Colonic mucosa (tissue), 4 donors: ENCODE measurements around the gene DNASE1. TPM values are rescaled to one million over a fixed set of nuclear protein-coding genes. Genes with fewer than 3 reads are reported as not detected.
"Not testable (repeated sequence)": the region's sequence is repeated elsewhere in the genome, so short reads cannot be mapped to it uniquely, and the experiment has no call there.

ENCODE experiments used
- DNase-seq: peaks from one replicate; pipeline ENCODE4 v3.0.0-alpha.2; 2020
- H3K27ac ChIP-seq: fragments of 200-600 bp; one replicate; pipeline ENCODE4 v1.8.0; 2021
- H3K27me3 ChIP-seq: fragments of 200-600 bp; one replicate; pipeline ENCODE4 v1.8.0; 2021
- H3K36me3 ChIP-seq: fragments of 200-600 bp; one replicate; pipeline ENCODE4 v1.8.0; 2021
- H3K4me1 ChIP-seq: fragments of 200-600 bp; one replicate; pipeline ENCODE4 v1.8.0; 2021; ENCODE audit warnings: mild to moderate bottlenecking
- H3K4me3 ChIP-seq: fragments of 200-600 bp; one replicate; pipeline ENCODE4 v1.8.0; 2021
- H3K9ac ChIP-seq, 2 donors: one replicate each; pipeline ENCODE4 v1.7.0; 2013; ENCODE audit warnings: control low read depth in 2 of 2, low read depth in 2 of 2, low read length in 2 of 2
- H3K9me3 ChIP-seq: fragments of 200-600 bp; one replicate; pipeline ENCODE4 v1.8.0; 2021
- CTCF ChIP-seq: fragments of 200-600 bp; IDR thresholded peaks from one replicate; pipeline ENCODE4 v1.8.0; 2022; ENCODE audit warnings: antibody characterized with exemption, mild to moderate bottlenecking
- intact Hi-C: fragments of 100-400 bp; cut with DNase I; formaldehyde crosslinking; loops from one replicate; pipeline ENCODE4 v1.14.1; 2022
- total RNA-seq, 2 donors: library from RNA; stranded (reverse); fragmentation: NEBNext Ultra II Directional in 1 of 2; extraction: Animal tissue kit (Norgen Biotek cat#: 25700) in 1 of 2; gene quantifications; one replicate each; pipeline ENCODE4 v1.2.1, GENCODE V29; 2021
- donor health status: healthy.
- donor health status: DM: no; HTN: no; CAD: no.
- donor health status: DM: no; HTN: no; CAD: no.

DNASE1 gene, protein sequence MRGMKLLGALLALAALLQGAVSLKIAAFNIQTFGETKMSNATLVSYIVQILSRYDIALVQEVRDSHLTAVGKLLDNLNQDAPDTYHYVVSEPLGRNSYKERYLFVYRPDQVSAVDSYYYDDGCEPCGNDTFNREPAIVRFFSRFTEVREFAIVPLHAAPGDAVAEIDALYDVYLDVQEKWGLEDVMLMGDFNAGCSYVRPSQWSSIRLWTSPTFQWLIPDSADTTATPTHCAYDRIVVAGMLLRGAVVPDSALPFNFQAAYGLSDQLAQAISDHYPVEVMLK
- total RNA-seq, result 10 to 100 TPM; 10.4 to 22.2 TPM

DNA sequence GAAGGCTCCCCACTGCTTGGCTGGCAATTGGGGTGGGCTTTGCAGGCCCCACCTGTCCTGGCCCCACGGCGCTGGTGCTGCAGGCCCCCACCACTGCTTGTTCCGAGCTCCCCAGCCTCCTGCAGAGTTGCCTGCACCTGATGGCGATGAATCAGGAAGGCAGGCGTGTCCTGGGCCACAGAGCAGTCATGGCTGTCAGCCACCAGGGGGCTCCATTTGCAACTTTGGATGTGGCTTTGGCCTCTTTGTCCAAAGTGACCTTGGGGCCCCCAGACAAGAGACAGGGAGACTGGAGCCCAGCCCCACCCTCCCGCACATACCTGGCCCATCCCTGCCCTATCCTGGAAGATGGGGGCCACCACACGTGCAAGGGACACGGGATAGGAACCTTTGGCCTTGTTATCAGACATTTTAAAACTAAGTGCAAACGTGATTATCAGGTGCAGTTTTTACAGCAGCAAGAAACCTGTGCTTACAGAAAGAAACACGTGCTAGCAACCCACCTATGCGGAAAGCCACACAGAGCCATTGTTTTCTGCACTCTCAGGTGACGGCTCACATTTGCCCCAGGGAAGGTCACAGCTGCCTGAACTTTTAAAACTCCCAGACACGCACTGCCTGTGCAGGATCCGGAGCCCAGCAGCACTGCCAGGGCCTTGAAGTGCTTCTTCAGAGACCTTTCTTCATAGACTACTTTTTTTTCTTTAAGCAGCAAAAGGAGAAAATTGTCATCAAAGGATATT, at the start of gene DNASE1:
Gene DNASE1, plus strand, starts transcription at position 443 of the 743 bp plus-strand sequence. CDS start 683 bp downstream, outside the sequence.
- Histone ChIP-seq H3K27ac (peak within 1 kb of the TSS; percentile 33), H3K4me3 (no peak within 1 kb of the TSS), H3K9ac (peak within 1 kb of the TSS in 1 of 2 donors; percentile 76), H3K4me1 (no peaks in the 10 kb centered on the region), H3K27me3 (no peaks in the 10 kb centered on the region), H3K9me3 (no peaks in the 10 kb centered on the region), H3K36me3 (peaks cover 4% of the 10 kb centered on the region)
- peak; percentile 70 for TF ChIP-seq CTCF
- DNase-seq, result peak; percentile 84
- intact Hi-C loops, result no loop called here

- Histone ChIP-seq H3K36me3 (no peaks in the 10 kb centered on the region), H3K4me3 (no peak overlapping the region), H3K27me3 (no peaks in the 10 kb centered on the region), H3K9ac (no peak overlapping the region), H3K4me1 (no peaks in the 10 kb centered on the region), H3K27ac (no peak overlapping the region), H3K9me3 (no peaks in the 10 kb centered on the region)
- DNase-seq, result no peak
- TF ChIP-seq CTCF, result no peak
- intact Hi-C loops, result no loop called here
These were observed 48.0 kb upstream of the DNASE1 start for GRCh38 chr16:3606441-3606840.

- no peaks in the 10 kb centered on the region for H3K27me3 ChIP-seq
- H3K9me3 ChIP-seq, result no peaks in the 10 kb centered on the region
- TF ChIP-seq CTCF, result no peak
- H3K27ac ChIP-seq, result no peak overlapping the region
- H3K4me3 ChIP-seq, result no peak overlapping the region
- no peak for DNase-seq
- H3K9ac ChIP-seq, result no peak overlapping the region
- H3K36me3 ChIP-seq, result no peaks in the 10 kb centered on the region
- no peaks in the 10 kb centered on the region for H3K4me1 ChIP-seq
- intact Hi-C loops, result no loop called here
These were observed 47.3 kb upstream of the DNASE1 start for GRCh38 chr16:3607161-3607560.

- no peak overlapping the region for H3K27ac ChIP-seq
- TF ChIP-seq CTCF, result no peak
- no peak overlapping the region for H3K9ac ChIP-seq
- no peak for DNase-seq
- no peaks in the 10 kb centered on the region for H3K36me3 ChIP-seq
- H3K27me3 ChIP-seq, result no peaks in the 10 kb centered on the region
- H3K4me3 ChIP-seq, result no peak overlapping the region
- no peaks in the 10 kb centered on the region for H3K4me1 ChIP-seq
- no peaks in the 10 kb centered on the region for H3K9me3 ChIP-seq
- intact Hi-C loops, result no loop called here
These were observed 46.9 kb upstream of the DNASE1 start for GRCh38 chr16:3607634-3608033.

- no peak for DNase-seq
- H3K9ac ChIP-seq, result no peak overlapping the region
- no peaks in the 10 kb centered on the region for H3K36me3 ChIP-seq
- intact Hi-C loops, result no loop called here
- H3K27me3 ChIP-seq, result no peaks in the 10 kb centered on the region
- H3K27ac ChIP-seq, result no peak overlapping the region
- no peak overlapping the region for H3K4me3 ChIP-seq
- TF ChIP-seq CTCF, result no peak
- H3K9me3 ChIP-seq, result no peaks in the 10 kb centered on the region
- H3K4me1 ChIP-seq, result no peaks in the 10 kb centered on the region
These were observed 46.4 kb upstream of the DNASE1 start for GRCh38 chr16:3608069-3608468.

DNA sequence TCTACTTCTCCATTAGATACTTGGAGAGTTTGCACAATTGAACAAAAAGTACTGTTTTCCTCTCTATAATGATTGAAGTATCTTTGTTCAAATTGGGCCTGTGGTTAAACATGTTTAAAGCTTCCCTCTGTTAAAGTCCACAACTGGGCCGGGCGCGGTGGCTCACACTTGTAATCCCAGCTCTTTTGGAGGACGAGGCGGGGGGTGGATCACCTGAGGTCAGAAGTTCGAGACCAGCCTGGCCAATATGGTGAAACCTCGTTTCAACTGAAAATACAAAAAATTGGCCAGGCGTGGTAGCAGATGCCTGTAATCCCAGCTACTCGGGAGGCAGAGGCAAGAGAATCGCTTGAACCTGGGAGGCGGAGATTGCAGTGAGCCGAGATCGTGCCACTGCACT, 45.5 kb upstream of the DNASE1 start:
- H3K9me3 ChIP-seq, H3K9ac ChIP-seq, H3K36me3 ChIP-seq, H3K4me1 ChIP-seq, H3K4me3 ChIP-seq, intact Hi-C loops, H3K27ac ChIP-seq, H3K27me3 ChIP-seq, DNase-seq: not testable (repeated sequence)
